ENCODE results near the gene NXPH2.

NXPH2 gene

GRCh38 chr2:138779781-138780445 lies at the start of gene NXPH2:
NXPH2 (minus strand) TSS chr2:138780390; CDS start chr2:138780241, 149 bp downstream.
- no peak for DNase-seq (ENCODE audit: low read depth)

GRCh38 chr2:138829326-138829919 lies 49.2 kb upstream of the NXPH2 start:
- no peak for DNase-seq (ENCODE audit: low read depth)

- no peak for DNase-seq (ENCODE audit: low read depth)
Observed at GRCh38 chr2:138827426-138828054, 47.4 kb upstream of the NXPH2 start.

GRCh38 chr2:138823666-138824065 lies 43.5 kb upstream of the NXPH2 start:
- no peak for DNase-seq (ENCODE audit: low read depth)

- DNase-seq (ENCODE audit: low read depth) = no peak
Observed at GRCh38 chr2:138819964-138820363, 39.8 kb upstream of the NXPH2 start.

GRCh38 chr2:138818556-138818955 lies 38.4 kb upstream of the NXPH2 start:
- DNase-seq (ENCODE audit: low read depth) = no peak

GRCh38 chr2:138814123-138814898 lies 34.1 kb upstream of the NXPH2 start:
- DNase-seq (ENCODE audit: low read depth) = no peak

- no peak for DNase-seq (ENCODE audit: low read depth)
Observed at GRCh38 chr2:138811431-138811830, 31.2 kb upstream of the NXPH2 start.

GRCh38 chr2:138794724-138795123 lies 14.5 kb upstream of the NXPH2 start:
- DNase-seq (ENCODE audit: low read depth) = no peak

- no peak for DNase-seq (ENCODE audit: low read depth)
Observed at GRCh38 chr2:138787053-138787666, 7.0 kb upstream of the NXPH2 start.

GRCh38 chr2:138782383-138782782 lies 2.2 kb upstream of the NXPH2 start:
- no peak for DNase-seq (ENCODE audit: low read depth)

GRCh38 chr2:138780908-138781307 lies 718 bp upstream of the NXPH2 start:
- DNase-seq (ENCODE audit: low read depth) = no peak

- DNase-seq (ENCODE audit: low read depth) = no peak
Observed at GRCh38 chr2:138780446-138780880, 273 bp upstream of the NXPH2 start.

GRCh38 chr2:138779406-138779780 lies 797 bp downstream of the NXPH2 start:
- no peak for DNase-seq (ENCODE audit: low read depth)

GRCh38 chr2:138777996-138778395 lies 2.2 kb downstream of the NXPH2 start:
- DNase-seq (ENCODE audit: low read depth) = no peak

GRCh38 chr2:138775736-138776135 lies 4.5 kb downstream of the NXPH2 start:
- DNase-seq (ENCODE audit: low read depth) = no peak

GRCh38 chr2:138771534-138771933 lies 8.7 kb downstream of the NXPH2 start:
- no peak for DNase-seq (ENCODE audit: low read depth)

- no peak for DNase-seq (ENCODE audit: low read depth)
Observed at GRCh38 chr2:138767101-138767500, 13.1 kb downstream of the NXPH2 start.

- DNase-seq (ENCODE audit: low read depth) = no peak
Observed at GRCh38 chr2:138766464-138766863, 13.7 kb downstream of the NXPH2 start.

GRCh38 chr2:138763971-138764370 lies 16.2 kb downstream of the NXPH2 start:
- DNase-seq (ENCODE audit: low read depth) = no peak

GRCh38 chr2:138762533-138762932 lies 17.7 kb downstream of the NXPH2 start:
- DNase-seq (ENCODE audit: low read depth) = no peak

- DNase-seq (ENCODE audit: low read depth) = no peak
Observed at GRCh38 chr2:138760676-138761075, 19.5 kb downstream of the NXPH2 start.
